K562 (cell line): ENCODE measurements around the gene TOMM40L. TPM values are rescaled to one million over a fixed set of nuclear protein-coding genes. Genes with fewer than 3 reads are reported as not detected.

Source experiments
- CBX3 ChIP-seq, 2 experiments: IDR thresholded peaks; 1 replicate in 1 of 2; 2 replicates in 1 of 2; pipeline ENCODE4 v1.6.1; 2012; ENCODE audit warnings: inconsistent platforms in 2 of 2, low read length in 2 of 2, borderline replicate concordance in 1 of 2, control low read depth in 1 of 2
- HSF4 ChIP-seq: fragments of 250-450 bp; sonication (Bioruptor Pico); IDR thresholded peaks from 2 replicates; pipeline ENCODE4 v2.1.2; 2022; ENCODE audit warnings: mild to moderate bottlenecking, moderate library complexity, borderline replicate concordance
- JUND ChIP-seq, 2 experiments: IDR thresholded peaks; 2 replicates in 1 of 2; 3 replicates in 1 of 2; pipeline ENCODE4 v1.6.1; 2011; ENCODE audit warnings: borderline replicate concordance in 2 of 2, low read depth in 2 of 2, low read length in 2 of 2, improper control_type of control experiment in 1 of 2, missing biosample characterization in 1 of 2, missing genetic modification characterization in 1 of 2, missing genetic modification reagents in 1 of 2
- NFIX ChIP-seq: fragments of 250-450 bp; sonication (Bioruptor Pico); IDR thresholded peaks from 2 replicates; pipeline ENCODE4 v1.4.0; 2020; ENCODE audit warnings: low read depth, mild to moderate bottlenecking, moderate library complexity
- RAD21 ChIP-seq, 2 experiments: fragments of 250-450 bp in 1 of 2; fragments of 450-650 bp in 1 of 2; sonication (Bioruptor Pico) in 1 of 2; formaldehyde crosslinking in 1 of 2; IDR thresholded peaks in 1 of 2; conservative IDR thresholded peaks in 1 of 2; 2 replicates each; pipeline versions ENCODE4 v1.4.0 to v1.8.0; 2020 to 2022; ENCODE audit warnings: mild to moderate bottlenecking in 2 of 2, moderate library complexity in 1 of 2
- RBM14 ChIP-seq: fragments of 200-400 bp; formaldehyde crosslinking; IDR thresholded peaks from 2 replicates; pipeline ENCODE4 v1.6.1; 2018; ENCODE audit warnings: low read depth, mild to moderate bottlenecking, low read length, moderate library complexity, borderline replicate concordance; ENCODE audit not compliant: insufficient read depth
- SMARCE1 ChIP-seq: fragments of 450-650 bp; IDR thresholded peaks from 2 replicates; pipeline ENCODE4 v1.7.1; 2016; ENCODE audit warnings: mild to moderate bottlenecking
- SMC3 ChIP-seq: conservative IDR thresholded peaks from 2 replicates; pipeline ENCODE4 v1.6.1; 2011; ENCODE audit warnings: low read depth, low read length, improper control_type of control experiment; ENCODE audit not compliant: insufficient read depth
- SPI1 ChIP-seq: IDR thresholded peaks from 2 replicates; pipeline ENCODE4 v1.6.1; 2011; ENCODE audit warnings: low read depth, low read length, control low read depth, borderline replicate concordance
- TBP ChIP-seq: optimal IDR thresholded peaks from 2 replicates; pipeline ENCODE3; 2011; ENCODE audit warnings: low read depth, low read length, improper control_type of control experiment
- polyA plus RNA-seq, 8 experiments: library from polyadenylated mRNA; depleted of rRNA in 4 of 8; stranded (reverse) in 5 of 8; unstranded in 3 of 8; fragments of >200 nt; fragmentation: Nextera tagmentation in 2 of 8; fragmentation: Illumina TruSeq in 1 of 8; extraction: Ambion mirVana in 2 of 8; extraction: Trizol in 1 of 8; gene quantifications; 2 replicates each; pipeline versions ENCODE4 v1.2.1 to v1.2.3, GENCODE V29; 2011 to 2014; ENCODE audit warnings: inconsistent platforms in 1 of 8, missing spikeins in 1 of 8
- total RNA-seq, 7 experiments: library from RNA; depleted of rRNA in 6 of 7; stranded (reverse); fragments of >200 nt in 6 of 7; fragmentation: Illumina TruSeq in 2 of 7; extraction: Trizol in 2 of 7; gene quantifications; 2 replicates each; pipeline versions ENCODE4 v1.2.1 to v1.2.3, GENCODE V29; 2011 to 2021; ENCODE audit warnings: low replicate concordance in 1 of 7
- TF ChIP-seq, protein P1 (sequence below), 2 experiments: IDR thresholded peaks; 2 replicates each; pipeline ENCODE4 v1.6.1; 2011; ENCODE audit warnings: borderline replicate concordance in 1 of 2, control low read depth in 1 of 2, low read depth in 1 of 2, low read length in 1 of 2, mild to moderate bottlenecking in 1 of 2, mixed read lengths in 1 of 2, moderate library complexity in 1 of 2; ENCODE audit not compliant: insufficient read depth in 1 of 2, insufficient read length in 1 of 2, poor library complexity in 1 of 2, severe bottlenecking in 1 of 2; ENCODE audit errors: extremely low read depth in 1 of 2
- TF ChIP-seq, protein P2 (sequence below), 2 experiments: fragments of 450-650 bp in 1 of 2; sonication (generic) in 1 of 2; formaldehyde crosslinking in 1 of 2; IDR thresholded peaks; 2 replicates each; pipeline versions ENCODE4 v1.7.1 to v1.9.0; 2016 to 2022; ENCODE audit warnings: inconsistent platforms in 1 of 2, mild to moderate bottlenecking in 1 of 2, missing genetic modification reagents in 1 of 2

Gene TOMM40L
- total and polyA plus RNA-seq, 9 of the 15 experiments (the other 6 are each of a cell fraction or from before 2014, with no cell fraction given), result 9.6 to 33.6 (median 25.2) TPM

DNA sequence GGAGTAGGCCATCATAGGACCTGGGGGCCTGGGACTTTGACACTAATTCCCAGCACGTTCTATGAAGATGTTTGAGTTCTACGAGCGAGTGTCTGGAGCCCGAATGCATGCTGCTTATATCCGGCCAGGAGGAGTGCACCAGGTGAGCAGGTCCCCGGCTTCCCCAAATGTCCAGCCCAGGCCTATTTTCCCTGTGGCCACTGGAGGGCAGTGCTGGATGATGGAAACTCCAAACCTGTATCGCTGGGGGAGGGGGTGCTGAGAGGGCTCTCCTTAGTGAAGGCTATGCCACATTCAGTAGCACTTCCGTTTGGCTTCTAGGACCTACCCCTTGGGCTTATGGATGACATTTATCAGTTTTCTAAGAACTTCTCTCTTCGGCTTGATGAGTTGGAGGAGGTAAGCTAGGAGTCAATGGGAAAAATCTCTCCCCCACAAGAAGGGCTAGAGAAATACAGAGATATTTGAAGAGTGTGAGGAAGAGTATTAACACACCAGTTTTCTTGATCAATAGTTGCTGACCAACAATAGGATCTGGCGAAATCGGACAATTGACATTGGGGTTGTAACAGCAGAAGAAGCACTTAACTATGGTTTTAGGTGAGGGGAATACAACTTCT is 16.0 kb upstream of the TOMM40L start (continued):
- TF ChIP-seq RBM14 (no peak), SPI1 (peak; percentile 37; the same call in 1 of the 2 replicates), SMC3 (peak; percentile 88), CBX3 (IDR thresholded peaks at IDR 0.05; ENCODE audit: borderline replicate concordance in 1 of 2, low read length in 2 of 2) (0 out of 3 replicates have a peak, but pooled peaks of 1 of the 2 experiments have one; percentile 9), HSF4 (CRISPR knock-in tag) (no peak), SMARCE1 (no peak), RAD21 (CRISPR knock-in tag; conservative IDR thresholded peaks at IDR 0.05 in 1 of 2, IDR thresholded peaks at IDR 0.05 in 1 of 2) (peak; percentile 89 to 93), NFIX (no peak), JUND (IDR thresholded peaks at IDR 0.05; ENCODE audit: borderline replicate concordance, low read depth, low read length) (no peak; the same call in 1 of the 2 replicates), JUND (tag; IDR thresholded peaks at IDR 0.05; ENCODE audit: borderline replicate concordance, low read depth, low read length) (no peak; the same call in 2 of the 3 replicates), TBP (no peak)
- TF ChIP-seq, protein P1, sequence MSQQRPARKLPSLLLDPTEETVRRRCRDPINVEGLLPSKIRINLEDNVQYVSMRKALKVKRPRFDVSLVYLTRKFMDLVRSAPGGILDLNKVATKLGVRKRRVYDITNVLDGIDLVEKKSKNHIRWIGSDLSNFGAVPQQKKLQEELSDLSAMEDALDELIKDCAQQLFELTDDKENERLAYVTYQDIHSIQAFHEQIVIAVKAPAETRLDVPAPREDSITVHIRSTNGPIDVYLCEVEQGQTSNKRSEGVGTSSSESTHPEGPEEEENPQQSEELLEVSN (IDR thresholded peaks at IDR 0.05; ENCODE audit: borderline replicate concordance in 1 of 2, extremely low read depth in 1 of 2, insufficient read depth in 1 of 2, insufficient read length in 1 of 2, low read depth in 1 of 2, low read length in 1 of 2, poor library complexity in 1 of 2, severe bottlenecking in 1 of 2), result no peak
- TF ChIP-seq, protein P2, sequence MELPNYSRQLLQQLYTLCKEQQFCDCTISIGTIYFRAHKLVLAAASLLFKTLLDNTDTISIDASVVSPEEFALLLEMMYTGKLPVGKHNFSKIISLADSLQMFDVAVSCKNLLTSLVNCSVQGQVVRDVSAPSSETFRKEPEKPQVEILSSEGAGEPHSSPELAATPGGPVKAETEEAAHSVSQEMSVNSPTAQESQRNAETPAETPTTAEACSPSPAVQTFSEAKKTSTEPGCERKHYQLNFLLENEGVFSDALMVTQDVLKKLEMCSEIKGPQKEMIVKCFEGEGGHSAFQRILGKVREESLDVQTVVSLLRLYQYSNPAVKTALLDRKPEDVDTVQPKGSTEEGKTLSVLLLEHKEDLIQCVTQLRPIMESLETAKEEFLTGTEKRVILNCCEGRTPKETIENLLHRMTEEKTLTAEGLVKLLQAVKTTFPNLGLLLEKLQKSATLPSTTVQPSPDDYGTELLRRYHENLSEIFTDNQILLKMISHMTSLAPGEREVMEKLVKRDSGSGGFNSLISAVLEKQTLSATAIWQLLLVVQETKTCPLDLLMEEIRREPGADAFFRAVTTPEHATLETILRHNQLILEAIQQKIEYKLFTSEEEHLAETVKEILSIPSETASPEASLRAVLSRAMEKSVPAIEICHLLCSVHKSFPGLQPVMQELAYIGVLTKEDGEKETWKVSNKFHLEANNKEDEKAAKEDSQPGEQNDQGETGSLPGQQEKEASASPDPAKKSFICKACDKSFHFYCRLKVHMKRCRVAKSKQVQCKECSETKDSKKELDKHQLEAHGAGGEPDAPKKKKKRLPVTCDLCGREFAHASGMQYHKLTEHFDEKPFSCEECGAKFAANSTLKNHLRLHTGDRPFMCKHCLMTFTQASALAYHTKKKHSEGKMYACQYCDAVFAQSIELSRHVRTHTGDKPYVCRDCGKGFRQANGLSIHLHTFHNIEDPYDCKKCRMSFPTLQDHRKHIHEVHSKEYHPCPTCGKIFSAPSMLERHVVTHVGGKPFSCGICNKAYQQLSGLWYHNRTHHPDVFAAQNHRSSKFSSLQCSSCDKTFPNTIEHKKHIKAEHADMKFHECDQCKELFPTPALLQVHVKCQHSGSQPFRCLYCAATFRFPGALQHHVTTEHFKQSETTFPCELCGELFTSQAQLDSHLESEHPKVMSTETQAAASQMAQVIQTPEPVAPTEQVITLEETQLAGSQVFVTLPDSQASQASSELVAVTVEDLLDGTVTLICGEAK (IDR thresholded peaks at IDR 0.05), result no peak
- TF ChIP-seq, protein P2 (CRISPR knock-in tag; IDR thresholded peaks at IDR 0.05), result no peak
- TF ChIP-seq, all 486 proteins: peak for 31
